ENCODE measurements around the gene GTF3C4. TPM values are rescaled to one million over a fixed set of nuclear protein-coding genes. Genes with fewer than 3 reads are reported as not detected.

GTF3C4 gene
- total and polyA plus RNA-seq, 2 of the 13 experiments (the other 11 are each of a cell fraction or from before 2014, with no cell fraction given) = 2.6 to 12.9 TPM

GRCh38 chr9:132641216-132641615 lies 29.0 kb upstream of the GTF3C4 start:
- no peak for TF ChIP-seq DZIP1 (CRISPR knock-in tag; IDR thresholded peaks at IDR 0.05)
- no peak for TF ChIP-seq ZNF530 (CRISPR knock-in tag; IDR thresholded peaks at IDR 0.05; ENCODE audit: low read depth)
- no peak for TF ChIP-seq CENPX (CRISPR knock-in tag; IDR thresholded peaks at IDR 0.05)
- no peak for TF ChIP-seq RNF2 (conservative IDR thresholded peaks at IDR 0.05; ENCODE audit: low read depth)
- no peak for TF ChIP-seq ZKSCAN8 (CRISPR knock-in tag; IDR thresholded peaks at IDR 0.05; ENCODE audit: borderline replicate concordance)
- no peak for TF ChIP-seq ZNF691 (CRISPR knock-in tag; IDR thresholded peaks at IDR 0.05; ENCODE audit: borderline replicate concordance, low read depth)
- no peak for TF ChIP-seq SRF (IDR thresholded peaks at IDR 0.05; ENCODE audit: low read depth, low read length)
- TF ChIP-seq NCOR1 (IDR thresholded peaks at IDR 0.05; ENCODE audit: borderline replicate concordance, low read length) = no peak
- no peak for TF ChIP-seq TFE3 (CRISPR knock-in tag; IDR thresholded peaks at IDR 0.05)
- no peak for TF ChIP-seq ZUFSP (CRISPR knock-in tag; IDR thresholded peaks at IDR 0.05; ENCODE audit: borderline replicate concordance)
- no peak for TF ChIP-seq SNRNP70 (IDR thresholded peaks at IDR 0.05; ENCODE audit: low read depth, low read length)
- TF ChIP-seq AGO1 (IDR thresholded peaks at IDR 0.05; ENCODE audit: low read depth, low read length, poor library complexity, severe bottlenecking) = no peak
- no peak for TF ChIP-seq SETDB1 (CRISPR knock-in tag; IDR thresholded peaks at IDR 0.05; ENCODE audit: borderline replicate concordance)
- TF ChIP-seq IKZF4 (CRISPR knock-in tag; IDR thresholded peaks at IDR 0.05; ENCODE audit: borderline replicate concordance, low read depth, not compliant biosample characterization) = no peak
- TF ChIP-seq HNF4A (CRISPR knock-in tag; IDR thresholded peaks at IDR 0.05) = no peak
- no peak for TF ChIP-seq PITX1 (CRISPR knock-in tag; IDR thresholded peaks at IDR 0.05)
- TF ChIP-seq SP1 (IDR thresholded peaks at IDR 0.05) = no peak
- no peak for TF ChIP-seq SP1 (CRISPR knock-in tag; IDR thresholded peaks at IDR 0.05)
- intact Hi-C loops (cut with micrococcal nuclease; ENCODE audit: unreplicated experiment) = no loop called here
- Histone ChIP-seq H3K27me3 (ENCODE audit: control insufficient read depth in 1 of 2, insufficient read depth in 2 of 2, low read length in 2 of 2) (no peaks in the 10 kb centered on the region), H4K20me1 (ENCODE audit: insufficient read depth, low read length) (no peaks in the 10 kb centered on the region), H3K4me2 (ENCODE audit: low read depth, low read length) (no peak overlapping the region), H3K4me3 (replicated peaks in 1 of 3; ENCODE audit: insufficient read depth in 1 of 3, low read depth in 2 of 3, low read length in 3 of 3) (no peak overlapping the region), H3K9ac (ENCODE audit: insufficient read depth, low read depth, low read length) (no peak overlapping the region), H3K36me3 (replicated peaks in 1 of 2; ENCODE audit: control insufficient read depth in 1 of 2, insufficient read depth in 2 of 2, low read length in 2 of 2) (peaks cover 25 to 86% of the 10 kb centered on the region in 2 experiments), H2AFZ (ENCODE audit: low read length) (no peak overlapping the region), H3K79me2 (ENCODE audit: insufficient read depth, low read length) (no peaks in the 10 kb centered on the region), H3K9me3 (ENCODE audit: low read length) (no peaks in the 10 kb centered on the region), H3K4me1 (ENCODE audit: insufficient read depth, low read length) (peaks cover 13% of the 10 kb centered on the region), H3K27ac (ENCODE audit: extremely low read length, insufficient read depth, low read length) (no peak overlapping the region)
- ATAC-seq = no peak
- POLR2A ChIA-PET = no interaction called here
- WGBS (ENCODE audit: low lambda C conversion rate) = 94% methylated on average over 4 of the region's 4 CpGs
- no TSS peak for BruUV-seq (replicated peaks)
- CTCF ChIA-PET (ENCODE audit: low intra/inter-chr PET ratio, low total read pairs) = no interaction called here
- DNase-seq (ENCODE audit: low spot score) = no peak
- no peak for FAIRE-seq
- in situ Hi-C loops (cut with HindIII; ENCODE audit: extremely low pct_ligation_motif_present, low pct_unique_long_range_greater_than_20kb) = no loop called here
